HepG2 (cell line): ENCODE data around the gene ZNFX1. TPM values are rescaled to one million over a fixed set of nuclear protein-coding genes. Genes with fewer than 3 reads are reported as not detected.
A peak's percentile ranks its signal among the peaks of the same experiment; 100 is the strongest.

Experiments
- BCL6 ChIP-seq: IDR thresholded peaks from 2 replicates; pipeline ENCODE4 v1.6.1; 2016; ENCODE audit warnings: missing genetic modification reagents, missing compliant biosample characterization
- HMG20A ChIP-seq: IDR thresholded peaks from 2 replicates; pipeline ENCODE4 v1.6.1; 2016; ENCODE audit warnings: borderline replicate concordance
- IKZF1 ChIP-seq: fragments of 450-650 bp; IDR thresholded peaks from 2 replicates; pipeline ENCODE4 v1.7.1; 2016
- IRF1 ChIP-seq: sonication (generic); formaldehyde crosslinking; IDR thresholded peaks from 2 replicates; pipeline ENCODE4 v1.4.0; 2020; ENCODE audit warnings: low read depth, mild to moderate bottlenecking, missing genetic modification reagents
- MAZ ChIP-seq, 2 experiments: sonication (generic) in 1 of 2; formaldehyde crosslinking in 1 of 2; IDR thresholded peaks; 2 replicates each; pipeline versions ENCODE4 v1.5.0 to v1.6.1; 2012 to 2020; ENCODE audit warnings: low read depth in 2 of 2, mild to moderate bottlenecking in 2 of 2, borderline replicate concordance in 1 of 2, improper control_type of control experiment in 1 of 2, low read length in 1 of 2, missing genetic modification reagents in 1 of 2, moderate library complexity in 1 of 2
- MED13 ChIP-seq: sonication (generic); formaldehyde crosslinking; IDR thresholded peaks from 2 replicates; pipeline ENCODE4 v1.5.0; 2020; ENCODE audit warnings: missing genetic modification reagents
- MTA1 ChIP-seq: sonication (generic); formaldehyde crosslinking; IDR thresholded peaks from 2 replicates; pipeline ENCODE4 v1.4.0; 2020; ENCODE audit warnings: missing genetic modification reagents, mild to moderate bottlenecking, borderline replicate concordance
- MTA3 ChIP-seq: sonication (generic); formaldehyde crosslinking; IDR thresholded peaks from 2 replicates; pipeline ENCODE4 v1.4.0; 2020; ENCODE audit warnings: missing genetic modification reagents
- NCOR1 ChIP-seq: fragments of 200-600 bp; sonication (generic); IDR thresholded peaks from 2 replicates; pipeline ENCODE4 v1.7.0; 2017; ENCODE audit warnings: antibody characterized with exemption, low read length, borderline replicate concordance
- NFKB2 ChIP-seq: sonication (generic); formaldehyde crosslinking; IDR thresholded peaks from 2 replicates; pipeline ENCODE4 v1.4.0; 2020; ENCODE audit warnings: missing genetic modification reagents, borderline replicate concordance
- RARG ChIP-seq: sonication (generic); formaldehyde crosslinking; IDR thresholded peaks from 2 replicates; pipeline ENCODE4 v1.4.0; 2020; ENCODE audit warnings: low read depth, mild to moderate bottlenecking, missing genetic modification reagents
- SOX13 ChIP-seq, 3 experiments: fragments of 450-650 bp in 1 of 3; sonication (generic) in 1 of 3; formaldehyde crosslinking in 1 of 3; IDR thresholded peaks in 2 of 3; conservative IDR thresholded peaks in 1 of 3; 2 replicates each; pipeline versions ENCODE4 v1.5.0 to v1.6.1; 2016 to 2020; ENCODE audit warnings: antibody characterized with exemption in 1 of 3, mild to moderate bottlenecking in 1 of 3, missing compliant biosample characterization in 1 of 3, missing genetic modification reagents in 1 of 3, moderate library complexity in 1 of 3
- ZBTB34 ChIP-seq: sonication (generic); formaldehyde crosslinking; IDR thresholded peaks from 2 replicates; pipeline ENCODE4 v1.8.0; 2022; ENCODE audit warnings: mild to moderate bottlenecking, missing genetic modification reagents
- ZNF121 ChIP-seq: sonication (generic); formaldehyde crosslinking; IDR thresholded peaks from 2 replicates; pipeline ENCODE4 v1.5.0; 2020; ENCODE audit warnings: mild to moderate bottlenecking, missing genetic modification reagents
- ZNF260 ChIP-seq: sonication (generic); formaldehyde crosslinking; IDR thresholded peaks from 2 replicates; pipeline ENCODE4 v1.4.0; 2020; ENCODE audit warnings: missing genetic modification reagents, low read depth, mild to moderate bottlenecking, borderline replicate concordance
- ZNF549 ChIP-seq: sonication (generic); formaldehyde crosslinking; IDR thresholded peaks from 2 replicates; pipeline ENCODE4 v1.5.0; 2020; ENCODE audit warnings: missing genetic modification reagents
- ZNF678 ChIP-seq: sonication (generic); formaldehyde crosslinking; IDR thresholded peaks from 2 replicates; pipeline ENCODE4 v1.4.0; 2020; ENCODE audit warnings: mild to moderate bottlenecking, missing genetic modification reagents
- ZNF746 ChIP-seq: sonication (generic); formaldehyde crosslinking; IDR thresholded peaks from 2 replicates; pipeline ENCODE4 v1.8.0; 2022; ENCODE audit warnings: mild to moderate bottlenecking, missing genetic modification reagents
- ZSCAN25 ChIP-seq: sonication (generic); formaldehyde crosslinking; IDR thresholded peaks from 2 replicates; pipeline ENCODE4 v1.8.0; 2022; ENCODE audit warnings: mild to moderate bottlenecking, missing genetic modification reagents
- polyA plus RNA-seq, 8 experiments: library from polyadenylated mRNA; depleted of rRNA in 3 of 8; stranded (reverse) in 7 of 8; unstranded in 1 of 8; fragments of >200 nt; fragmentation: Illumina TruSeq in 4 of 8; extraction: Trizol in 4 of 8; gene quantifications; 2 replicates each; pipeline versions ENCODE4 v1.2.1 to v1.2.3, GENCODE V29; 2011 to 2016; ENCODE audit warnings: low read depth in 4 of 8, missing spikeins in 1 of 8, mixed read lengths in 1 of 8; ENCODE audit not compliant: insufficient read depth in 1 of 8
- total RNA-seq, 5 experiments: library from RNA; depleted of rRNA; stranded (reverse); fragments of >200 nt; fragmentation: Illumina TruSeq; extraction: Trizol; gene quantifications; 2 replicates each; pipeline ENCODE4 v1.2.3, GENCODE V29; 2016; ENCODE audit warnings: low read depth in 1 of 5
- TF ChIP-seq, protein P1 (sequence below): sonication (generic); formaldehyde crosslinking; IDR thresholded peaks from 2 replicates; pipeline ENCODE4 v1.9.0; 2021; ENCODE audit warnings: mild to moderate bottlenecking, missing genetic modification reagents
- TF ChIP-seq, protein P2 (sequence below): sonication (generic); formaldehyde crosslinking; IDR thresholded peaks from 2 replicates; pipeline ENCODE4 v1.8.1; 2023; ENCODE audit warnings: mild to moderate bottlenecking, missing genetic modification reagents

ZNFX1 gene
- total and polyA plus RNA-seq, 2 of the 13 experiments (the other 11 are each of a cell fraction or from before 2014, with no cell fraction given) = 2.9 to 11.1 TPM

DNA sequence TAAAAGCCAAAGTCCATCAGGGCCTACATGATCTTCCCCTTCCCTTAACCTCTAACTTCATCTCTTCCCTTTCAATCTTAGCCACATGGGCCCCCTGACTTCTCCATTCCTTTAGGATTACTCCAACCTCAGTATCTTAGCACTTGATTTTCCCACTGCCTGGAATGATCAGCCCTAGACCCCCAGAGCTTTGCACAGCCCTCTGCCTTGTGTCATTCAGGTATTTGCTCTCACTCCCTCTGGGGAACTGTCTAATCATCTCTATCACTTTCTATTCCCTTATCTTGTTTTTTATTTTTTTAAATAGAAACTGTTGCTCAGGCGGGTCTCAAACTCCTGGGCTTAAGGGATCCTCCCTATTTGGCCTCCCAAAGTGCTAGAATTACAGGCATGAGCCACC is 13.3 kb upstream of the ZNFX1 start (continued):
- no peak for TF ChIP-seq MAZ (IDR thresholded peaks at IDR 0.05; ENCODE audit: borderline replicate concordance, low read depth, low read length)
- TF ChIP-seq MAZ (CRISPR knock-in tag; IDR thresholded peaks at IDR 0.05; ENCODE audit: low read depth) = no peak
- no peak for TF ChIP-seq MTA3
- TF ChIP-seq IKZF1 = no peak
- TF ChIP-seq, protein P1, sequence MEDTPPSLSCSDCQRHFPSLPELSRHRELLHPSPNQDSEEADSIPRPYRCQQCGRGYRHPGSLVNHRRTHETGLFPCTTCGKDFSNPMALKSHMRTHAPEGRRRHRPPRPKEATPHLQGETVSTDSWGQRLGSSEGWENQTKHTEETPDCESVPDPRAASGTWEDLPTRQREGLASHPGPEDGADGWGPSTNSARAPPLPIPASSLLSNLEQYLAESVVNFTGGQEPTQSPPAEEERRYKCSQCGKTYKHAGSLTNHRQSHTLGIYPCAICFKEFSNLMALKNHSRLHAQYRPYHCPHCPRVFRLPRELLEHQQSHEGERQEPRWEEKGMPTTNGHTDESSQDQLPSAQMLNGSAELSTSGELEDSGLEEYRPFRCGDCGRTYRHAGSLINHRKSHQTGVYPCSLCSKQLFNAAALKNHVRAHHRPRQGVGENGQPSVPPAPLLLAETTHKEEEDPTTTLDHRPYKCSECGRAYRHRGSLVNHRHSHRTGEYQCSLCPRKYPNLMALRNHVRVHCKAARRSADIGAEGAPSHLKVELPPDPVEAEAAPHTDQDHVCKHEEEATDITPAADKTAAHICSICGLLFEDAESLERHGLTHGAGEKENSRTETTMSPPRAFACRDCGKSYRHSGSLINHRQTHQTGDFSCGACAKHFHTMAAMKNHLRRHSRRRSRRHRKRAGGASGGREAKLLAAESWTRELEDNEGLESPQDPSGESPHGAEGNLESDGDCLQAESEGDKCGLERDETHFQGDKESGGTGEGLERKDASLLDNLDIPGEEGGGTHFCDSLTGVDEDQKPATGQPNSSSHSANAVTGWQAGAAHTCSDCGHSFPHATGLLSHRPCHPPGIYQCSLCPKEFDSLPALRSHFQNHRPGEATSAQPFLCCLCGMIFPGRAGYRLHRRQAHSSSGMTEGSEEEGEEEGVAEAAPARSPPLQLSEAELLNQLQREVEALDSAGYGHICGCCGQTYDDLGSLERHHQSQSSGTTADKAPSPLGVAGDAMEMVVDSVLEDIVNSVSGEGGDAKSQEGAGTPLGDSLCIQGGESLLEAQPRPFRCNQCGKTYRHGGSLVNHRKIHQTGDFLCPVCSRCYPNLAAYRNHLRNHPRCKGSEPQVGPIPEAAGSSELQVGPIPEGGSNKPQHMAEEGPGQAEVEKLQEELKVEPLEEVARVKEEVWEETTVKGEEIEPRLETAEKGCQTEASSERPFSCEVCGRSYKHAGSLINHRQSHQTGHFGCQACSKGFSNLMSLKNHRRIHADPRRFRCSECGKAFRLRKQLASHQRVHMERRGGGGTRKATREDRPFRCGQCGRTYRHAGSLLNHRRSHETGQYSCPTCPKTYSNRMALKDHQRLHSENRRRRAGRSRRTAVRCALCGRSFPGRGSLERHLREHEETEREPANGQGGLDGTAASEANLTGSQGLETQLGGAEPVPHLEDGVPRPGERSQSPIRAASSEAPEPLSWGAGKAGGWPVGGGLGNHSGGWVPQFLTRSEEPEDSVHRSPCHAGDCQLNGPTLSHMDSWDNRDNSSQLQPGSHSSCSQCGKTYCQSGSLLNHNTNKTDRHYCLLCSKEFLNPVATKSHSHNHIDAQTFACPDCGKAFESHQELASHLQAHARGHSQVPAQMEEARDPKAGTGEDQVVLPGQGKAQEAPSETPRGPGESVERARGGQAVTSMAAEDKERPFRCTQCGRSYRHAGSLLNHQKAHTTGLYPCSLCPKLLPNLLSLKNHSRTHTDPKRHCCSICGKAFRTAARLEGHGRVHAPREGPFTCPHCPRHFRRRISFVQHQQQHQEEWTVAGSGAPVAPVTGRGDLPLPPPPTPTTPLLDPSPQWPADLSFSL (CRISPR knock-in tag) = no peak
- TF ChIP-seq RARG (CRISPR knock-in tag) = no peak
- TF ChIP-seq ZNF260 (CRISPR knock-in tag) = no peak
- no peak for TF ChIP-seq ZNF549
- no peak for TF ChIP-seq NFKB2 (CRISPR knock-in tag)
- TF ChIP-seq ZBTB34 (CRISPR knock-in tag) = no peak
- TF ChIP-seq, protein P2, sequence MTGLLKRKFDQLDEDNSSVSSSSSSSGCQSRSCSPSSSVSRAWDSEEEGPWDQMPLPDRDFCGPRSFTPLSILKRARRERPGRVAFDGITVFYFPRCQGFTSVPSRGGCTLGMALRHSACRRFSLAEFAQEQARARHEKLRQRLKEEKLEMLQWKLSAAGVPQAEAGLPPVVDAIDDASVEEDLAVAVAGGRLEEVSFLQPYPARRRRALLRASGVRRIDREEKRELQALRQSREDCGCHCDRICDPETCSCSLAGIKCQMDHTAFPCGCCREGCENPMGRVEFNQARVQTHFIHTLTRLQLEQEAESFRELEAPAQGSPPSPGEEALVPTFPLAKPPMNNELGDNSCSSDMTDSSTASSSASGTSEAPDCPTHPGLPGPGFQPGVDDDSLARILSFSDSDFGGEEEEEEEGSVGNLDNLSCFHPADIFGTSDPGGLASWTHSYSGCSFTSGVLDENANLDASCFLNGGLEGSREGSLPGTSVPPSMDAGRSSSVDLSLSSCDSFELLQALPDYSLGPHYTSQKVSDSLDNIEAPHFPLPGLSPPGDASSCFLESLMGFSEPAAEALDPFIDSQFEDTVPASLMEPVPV (CRISPR knock-in tag) = no peak
- no peak for TF ChIP-seq NCOR1
- TF ChIP-seq ZSCAN25 (CRISPR knock-in tag) = no peak
- TF ChIP-seq MED13 (CRISPR knock-in tag) = no peak
- TF ChIP-seq ZNF121 (CRISPR knock-in tag) = no peak
- TF ChIP-seq BCL6 = no peak
- no peak for TF ChIP-seq ZNF746 (CRISPR knock-in tag)
- no peak for TF ChIP-seq MTA1
- TF ChIP-seq IRF1 (CRISPR knock-in tag) = no peak
- TF ChIP-seq ZNF678 (CRISPR knock-in tag) = no peak
- TF ChIP-seq HMG20A (CRISPR knock-in tag) = no peak
- 0 out of 2 replicates have a peak, but pooled peaks have one; percentile 2 for TF ChIP-seq SOX13 (IDR thresholded peaks at IDR 0.05)
- no peak for TF ChIP-seq SOX13 (CRISPR knock-in tag; conservative IDR thresholded peaks at IDR 0.05 in 1 of 2, IDR thresholded peaks at IDR 0.05 in 1 of 2)
